ENCODE results near the gene LRRTM3.

The LRRTM3 gene

DNA sequence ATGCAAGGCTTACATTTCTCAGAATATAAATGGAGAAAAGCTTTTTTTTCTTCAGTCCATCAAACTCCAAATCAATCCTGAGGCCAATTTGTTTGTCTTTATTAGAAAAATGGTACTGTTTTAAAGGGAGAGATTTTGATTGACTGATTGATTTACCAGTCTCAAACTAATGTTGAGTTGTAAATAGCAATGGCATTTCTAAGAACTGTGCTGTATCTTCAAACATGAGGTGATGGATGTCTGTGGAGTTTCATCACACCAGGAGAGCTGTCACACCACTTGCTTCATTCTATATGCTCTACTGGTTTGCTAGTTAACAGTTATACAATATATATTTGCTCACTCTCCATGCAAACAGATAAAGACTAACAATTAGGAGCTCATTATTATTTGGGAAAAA lies 39.0 kb upstream of the LRRTM3 start:
- TF ChIP-seq, protein P1, sequence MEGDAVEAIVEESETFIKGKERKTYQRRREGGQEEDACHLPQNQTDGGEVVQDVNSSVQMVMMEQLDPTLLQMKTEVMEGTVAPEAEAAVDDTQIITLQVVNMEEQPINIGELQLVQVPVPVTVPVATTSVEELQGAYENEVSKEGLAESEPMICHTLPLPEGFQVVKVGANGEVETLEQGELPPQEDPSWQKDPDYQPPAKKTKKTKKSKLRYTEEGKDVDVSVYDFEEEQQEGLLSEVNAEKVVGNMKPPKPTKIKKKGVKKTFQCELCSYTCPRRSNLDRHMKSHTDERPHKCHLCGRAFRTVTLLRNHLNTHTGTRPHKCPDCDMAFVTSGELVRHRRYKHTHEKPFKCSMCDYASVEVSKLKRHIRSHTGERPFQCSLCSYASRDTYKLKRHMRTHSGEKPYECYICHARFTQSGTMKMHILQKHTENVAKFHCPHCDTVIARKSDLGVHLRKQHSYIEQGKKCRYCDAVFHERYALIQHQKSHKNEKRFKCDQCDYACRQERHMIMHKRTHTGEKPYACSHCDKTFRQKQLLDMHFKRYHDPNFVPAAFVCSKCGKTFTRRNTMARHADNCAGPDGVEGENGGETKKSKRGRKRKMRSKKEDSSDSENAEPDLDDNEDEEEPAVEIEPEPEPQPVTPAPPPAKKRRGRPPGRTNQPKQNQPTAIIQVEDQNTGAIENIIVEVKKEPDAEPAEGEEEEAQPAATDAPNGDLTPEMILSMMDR (IDR thresholded peaks at IDR 0.05; ENCODE audit: low read depth, low read length), result no peak
- DNase-seq, result no peak
- Histone ChIP-seq H3K9me3 (ENCODE audit: severe bottlenecking) (no peaks in the 10 kb centered on the region), H3K36me3 (no peaks in the 10 kb centered on the region), H3K27ac (no peak overlapping the region), H3K27me3 (ENCODE audit: insufficient read depth, low read depth, severe bottlenecking) (no peaks in the 10 kb centered on the region), H3K4me3 (ENCODE audit: low read depth, low read length) (no peak overlapping the region)

DNA sequence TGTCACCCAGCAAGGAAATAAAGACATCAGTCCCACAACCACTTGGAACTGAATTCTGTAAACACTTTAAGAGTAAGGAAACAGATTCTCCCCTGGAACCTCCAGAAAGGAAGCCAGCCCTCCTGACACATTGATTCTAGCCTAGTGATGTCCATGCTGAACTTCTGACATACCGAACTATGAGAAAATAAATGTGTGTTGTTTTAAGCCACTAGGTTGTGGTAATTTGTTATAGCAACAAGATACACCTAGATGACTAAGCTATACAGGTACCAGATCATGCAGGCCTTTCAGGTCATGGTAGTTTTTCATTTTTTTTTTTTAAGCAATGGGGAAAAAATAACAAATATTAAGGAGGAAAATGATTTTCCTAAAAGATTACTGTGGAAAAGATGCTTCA lies 37.6 kb upstream of the LRRTM3 start:
- TF ChIP-seq, protein P1 (IDR thresholded peaks at IDR 0.05; ENCODE audit: low read depth, low read length), result no peak
- no peak for DNase-seq
- no peak overlapping the region for H3K4me3 ChIP-seq (ENCODE audit: low read depth, low read length)
- H3K36me3 ChIP-seq, result no peaks in the 10 kb centered on the region
- H3K27ac ChIP-seq, result no peak overlapping the region
- H3K27me3 ChIP-seq (ENCODE audit: insufficient read depth, low read depth, severe bottlenecking), result no peaks in the 10 kb centered on the region
- no peaks in the 10 kb centered on the region for H3K9me3 ChIP-seq (ENCODE audit: severe bottlenecking)

DNA sequence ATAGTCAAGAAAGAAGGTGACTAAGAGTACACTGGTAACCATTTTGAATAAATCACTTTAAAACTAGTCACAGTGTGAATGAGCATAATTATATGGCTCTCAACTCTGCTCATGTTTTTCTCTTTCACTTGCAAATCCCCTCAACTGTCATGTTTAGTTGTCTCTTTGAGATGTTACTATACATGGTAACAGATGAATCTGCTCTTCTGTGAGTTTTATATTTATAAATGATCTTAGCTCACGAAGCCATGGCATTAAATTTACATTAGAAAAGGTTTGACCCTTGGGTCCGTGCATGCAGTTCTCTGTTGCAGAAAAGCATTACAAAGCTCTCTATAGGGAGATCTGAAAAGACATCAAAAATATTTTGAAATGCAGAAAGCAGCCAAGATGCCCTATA lies 33.0 kb upstream of the LRRTM3 start:
- Histone ChIP-seq H3K9me3 (ENCODE audit: severe bottlenecking) (no peaks in the 10 kb centered on the region), H3K27me3 (ENCODE audit: insufficient read depth, low read depth, severe bottlenecking) (no peaks in the 10 kb centered on the region), H3K27ac (no peak overlapping the region), H3K36me3 (no peaks in the 10 kb centered on the region), H3K4me3 (ENCODE audit: low read depth, low read length) (no peak overlapping the region)
- no peak for DNase-seq
- TF ChIP-seq, protein P1 (IDR thresholded peaks at IDR 0.05; ENCODE audit: low read depth, low read length), result no peak

DNA sequence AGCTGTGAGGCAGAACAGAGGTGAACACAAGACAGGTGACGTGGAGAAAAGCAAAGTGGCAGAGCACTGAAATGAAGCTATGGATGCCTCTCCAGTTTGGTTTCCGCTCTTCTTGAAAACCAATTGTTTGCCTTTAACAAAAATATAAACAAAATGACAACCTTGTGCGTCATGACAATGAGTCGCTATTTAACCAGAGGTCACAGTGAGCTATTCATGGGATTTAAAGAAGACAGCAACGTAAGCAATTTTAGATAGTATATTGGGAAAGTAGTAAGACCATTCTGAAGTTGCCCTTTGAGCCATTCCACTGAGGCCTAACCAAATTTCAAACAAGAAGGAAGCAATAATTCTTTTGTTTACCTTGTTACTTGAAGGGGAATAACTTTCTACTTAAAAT lies 15.2 kb upstream of the LRRTM3 start:
- Histone ChIP-seq H3K4me3 (ENCODE audit: low read depth, low read length) (no peak overlapping the region), H3K27ac (no peak overlapping the region), H3K27me3 (ENCODE audit: insufficient read depth, low read depth, severe bottlenecking) (no peaks in the 10 kb centered on the region), H3K9me3 (ENCODE audit: severe bottlenecking) (no peaks in the 10 kb centered on the region), H3K36me3 (no peaks in the 10 kb centered on the region)
- no peak for DNase-seq
- TF ChIP-seq, protein P1 (IDR thresholded peaks at IDR 0.05; ENCODE audit: low read depth, low read length), result no peak

GRCh38 chr10:66916030-66916429 lies 9.8 kb upstream of the LRRTM3 start:
- Histone ChIP-seq H3K36me3 (no peaks in the 10 kb centered on the region), H3K4me3 (ENCODE audit: low read depth, low read length) (no peak overlapping the region), H3K27ac (no peak overlapping the region), H3K27me3 (ENCODE audit: insufficient read depth, low read depth, severe bottlenecking) (no peaks in the 10 kb centered on the region), H3K9me3 (ENCODE audit: severe bottlenecking) (no peaks in the 10 kb centered on the region)
- TF ChIP-seq, protein P1 (IDR thresholded peaks at IDR 0.05; ENCODE audit: low read depth, low read length), result no peak
- no peak for DNase-seq

- Histone ChIP-seq H3K36me3 (no peaks in the 10 kb centered on the region), H3K27ac (no peak overlapping the region), H3K27me3 (ENCODE audit: insufficient read depth, low read depth, severe bottlenecking) (no peaks in the 10 kb centered on the region), H3K9me3 (ENCODE audit: severe bottlenecking) (no peaks in the 10 kb centered on the region), H3K4me3 (ENCODE audit: low read depth, low read length) (no peak overlapping the region)
- TF ChIP-seq, protein P1 (IDR thresholded peaks at IDR 0.05; ENCODE audit: low read depth, low read length), result no peak
- DNase-seq, result no peak
Measured at GRCh38 chr10:66917104-66917503, 8.7 kb upstream of the LRRTM3 start.
